GM18519 (cell line): Measurements from ENCODE around the gene MYRIP.
"Not testable (repeated sequence)": the region's sequence is repeated elsewhere in the genome, so short reads cannot be mapped to it uniquely, and the experiment has no call there.

Experiments used
- ATAC-seq: cut with Tn5 transposase; IDR thresholded peaks from one replicate; pipeline ENCODE4 v1.9.1; 2021; ENCODE audit warnings: mild to moderate bottlenecking, moderate library complexity; ENCODE audit not compliant: unreplicated experiment, low FRiP score

MYRIP gene

GRCh38 chr3:40021338-40021737 lies 211.9 kb downstream of the MYRIP start:
- ATAC-seq = no peak

GRCh38 chr3:40022297-40022827 lies 213.0 kb downstream of the MYRIP start:
- ATAC-seq = no peak

- no peak for ATAC-seq
These were observed 215.1 kb downstream of the MYRIP start for GRCh38 chr3:40024526-40024925.

- not testable (repeated sequence) for ATAC-seq
These were observed 216.5 kb downstream of the MYRIP start for GRCh38 chr3:40025892-40026291.

GRCh38 chr3:40035177-40035576 lies 225.8 kb downstream of the MYRIP start:
- no peak for ATAC-seq

- no peak for ATAC-seq
These were observed 228.2 kb downstream of the MYRIP start for GRCh38 chr3:40037582-40037981.

- no peak for ATAC-seq
These were observed 233.5 kb downstream of the MYRIP start for GRCh38 chr3:40042752-40043443.

- no peak for ATAC-seq
These were observed 234.0 kb downstream of the MYRIP start for GRCh38 chr3:40043444-40043755.

GRCh38 chr3:40044487-40044886 lies 235.1 kb downstream of the MYRIP start:
- ATAC-seq = no peak

GRCh38 chr3:40045051-40045450 lies 235.6 kb downstream of the MYRIP start:
- ATAC-seq = no peak

GRCh38 chr3:40046149-40046548 lies 236.7 kb downstream of the MYRIP start:
- ATAC-seq = no peak

GRCh38 chr3:40047406-40047805 lies 238.0 kb downstream of the MYRIP start:
- ATAC-seq = no peak

- ATAC-seq = no peak
These were observed 244.3 kb downstream of the MYRIP start for GRCh38 chr3:40053663-40054062.

- no peak for ATAC-seq
These were observed 245.3 kb downstream of the MYRIP start for GRCh38 chr3:40054568-40055222.

- ATAC-seq = no peak
These were observed 246.0 kb downstream of the MYRIP start for GRCh38 chr3:40055361-40055760.

GRCh38 chr3:40055956-40056355 lies 246.5 kb downstream of the MYRIP start:
- no peak for ATAC-seq

GRCh38 chr3:40057077-40057476 lies 247.7 kb downstream of the MYRIP start:
- no peak for ATAC-seq

GRCh38 chr3:40057786-40058185 lies 248.4 kb downstream of the MYRIP start:
- ATAC-seq = no peak

- no peak for ATAC-seq
These were observed 259.2 kb downstream of the MYRIP start for GRCh38 chr3:40068636-40069035.

GRCh38 chr3:40070816-40071215 lies 261.4 kb downstream of the MYRIP start:
- no peak for ATAC-seq

- ATAC-seq = no peak
These were observed 262.4 kb downstream of the MYRIP start for GRCh38 chr3:40071683-40072238.
